Colonic mucosa (tissue), 4 donors: ENCODE measurements around the gene MAP3K5. TPM values are rescaled to one million over a fixed set of nuclear protein-coding genes. Genes with fewer than 3 reads are reported as not detected.

Experiments
- DNase-seq: peaks from one replicate; pipeline ENCODE4 v3.0.0-alpha.2; 2020
- H3K27ac ChIP-seq: fragments of 200-600 bp; one replicate; pipeline ENCODE4 v1.8.0; 2021
- H3K27me3 ChIP-seq: fragments of 200-600 bp; one replicate; pipeline ENCODE4 v1.8.0; 2021
- H3K36me3 ChIP-seq: fragments of 200-600 bp; one replicate; pipeline ENCODE4 v1.8.0; 2021
- H3K4me1 ChIP-seq: fragments of 200-600 bp; one replicate; pipeline ENCODE4 v1.8.0; 2021; ENCODE audit warnings: mild to moderate bottlenecking
- H3K4me3 ChIP-seq: fragments of 200-600 bp; one replicate; pipeline ENCODE4 v1.8.0; 2021
- H3K9ac ChIP-seq, 2 donors: one replicate each; pipeline ENCODE4 v1.7.0; 2013; ENCODE audit warnings: control low read depth in 2 of 2, low read depth in 2 of 2, low read length in 2 of 2
- H3K9me3 ChIP-seq: fragments of 200-600 bp; one replicate; pipeline ENCODE4 v1.8.0; 2021
- CTCF ChIP-seq: fragments of 200-600 bp; IDR thresholded peaks from one replicate; pipeline ENCODE4 v1.8.0; 2022; ENCODE audit warnings: antibody characterized with exemption, mild to moderate bottlenecking
- intact Hi-C: fragments of 100-400 bp; cut with DNase I; formaldehyde crosslinking; loops from one replicate; pipeline ENCODE4 v1.14.1; 2022
- total RNA-seq, 2 donors: library from RNA; stranded (reverse); fragmentation: NEBNext Ultra II Directional in 1 of 2; extraction: Animal tissue kit (Norgen Biotek cat#: 25700) in 1 of 2; gene quantifications; one replicate each; pipeline ENCODE4 v1.2.1, GENCODE V29; 2021
- donor health status: healthy.
- donor health status: DM: no; HTN: no; CAD: no.
- donor health status: DM: no; HTN: no; CAD: no.

MAP3K5 gene
- total RNA-seq, 2 donors from 2014 or later: 15.3 to 17.1 TPM

DNA sequence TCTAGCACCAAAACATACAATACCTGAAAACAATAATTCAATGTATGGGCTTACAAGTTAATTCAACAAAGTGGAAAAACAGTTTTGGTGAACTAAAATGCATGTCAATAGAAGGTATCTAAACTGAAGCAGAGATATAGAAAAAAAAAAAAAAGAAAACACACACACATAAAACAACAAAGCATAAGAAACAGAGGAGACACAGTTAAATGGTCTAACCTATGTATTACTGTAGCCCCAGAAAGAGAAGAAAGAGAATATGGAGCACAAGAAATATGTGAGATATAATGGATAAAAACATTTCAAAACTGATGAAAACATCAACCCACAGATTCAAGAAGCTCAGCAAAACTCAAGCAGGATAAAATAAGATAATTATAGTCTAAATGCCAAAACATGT, 118.7 kb downstream of the MAP3K5 start:
- Histone ChIP-seq H3K4me1 (no peaks in the 10 kb centered on the region), H3K9me3 (no peaks in the 10 kb centered on the region), H3K4me3 (no peak overlapping the region), H3K27me3 (no peaks in the 10 kb centered on the region), H3K36me3 (no peaks in the 10 kb centered on the region), H3K9ac (no peak overlapping the region), H3K27ac (no peak overlapping the region)
- intact Hi-C loops: no loop called here
- DNase-seq: no peak
- TF ChIP-seq CTCF: no peak

GRCh38 chr6:136672144-136672543, 120.1 kb downstream of the MAP3K5 start:
- TF ChIP-seq CTCF: no peak
- H3K27me3 ChIP-seq: no peaks in the 10 kb centered on the region
- intact Hi-C loops: no loop called here
- H3K36me3 ChIP-seq: no peaks in the 10 kb centered on the region
- DNase-seq: no peak
- H3K4me1 ChIP-seq: no peaks in the 10 kb centered on the region
- no peak overlapping the region for H3K27ac ChIP-seq
- H3K9ac ChIP-seq: no peak overlapping the region
- no peaks in the 10 kb centered on the region for H3K9me3 ChIP-seq
- no peak overlapping the region for H3K4me3 ChIP-seq

- Histone ChIP-seq H3K4me3 (no peak overlapping the region), H3K4me1 (no peaks in the 10 kb centered on the region), H3K27me3 (no peaks in the 10 kb centered on the region), H3K27ac (peak overlapping the region; percentile 35), H3K36me3 (no peaks in the 10 kb centered on the region), H3K9me3 (no peaks in the 10 kb centered on the region), H3K9ac (peak overlapping the region in 1 of 2 donors; percentile 26)
- DNase-seq: no peak
- TF ChIP-seq CTCF: no peak
- intact Hi-C loops: no loop called here
These were observed 123.0 kb downstream of the MAP3K5 start for GRCh38 chr6:136669299-136669699.

DNA sequence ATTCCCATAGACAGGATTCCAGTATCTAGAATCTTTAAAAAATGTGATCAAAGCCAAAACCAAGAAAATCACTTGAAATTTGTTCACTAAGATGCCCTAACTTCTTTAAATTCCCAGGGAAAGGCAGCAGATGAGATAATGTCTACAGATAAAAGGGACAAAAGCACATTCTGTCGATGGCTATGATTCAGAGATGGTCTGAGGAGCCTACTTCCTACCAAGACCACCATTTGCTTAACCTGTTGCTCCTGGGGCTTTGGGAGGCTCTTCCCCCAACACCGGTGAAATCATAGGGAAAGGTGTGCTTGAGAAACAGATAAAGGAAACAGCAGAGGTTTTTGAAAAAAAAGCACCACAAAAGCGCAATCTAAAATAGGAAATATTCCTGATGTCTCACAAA, 123.7 kb downstream of the MAP3K5 start:
- Histone ChIP-seq H3K36me3 (no peaks in the 10 kb centered on the region), H3K4me1 (no peaks in the 10 kb centered on the region), H3K27me3 (no peaks in the 10 kb centered on the region), H3K9ac (no peak overlapping the region), H3K4me3 (no peak overlapping the region), H3K9me3 (no peaks in the 10 kb centered on the region), H3K27ac (no peak overlapping the region)
- TF ChIP-seq CTCF: no peak
- DNase-seq: no peak
- intact Hi-C loops: no loop called here

DNA sequence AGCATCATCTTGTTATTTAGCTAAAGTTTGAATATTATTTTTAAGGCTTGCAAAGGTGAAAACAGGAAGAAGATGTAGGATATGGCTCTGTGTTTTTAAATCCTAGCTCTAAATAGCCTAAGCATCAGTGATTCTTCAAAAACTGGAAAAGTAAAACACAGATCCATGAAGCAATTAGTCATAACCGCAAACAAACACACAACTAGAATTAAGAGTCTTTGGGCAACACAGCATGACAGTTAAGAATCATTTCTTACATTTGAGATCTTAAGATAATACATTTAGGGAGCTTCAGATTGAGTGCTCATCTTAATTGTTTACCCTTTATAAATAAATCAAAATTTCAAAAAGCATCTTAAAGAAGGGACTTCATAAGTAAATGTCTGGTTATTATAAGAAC, 126.2 kb downstream of the MAP3K5 start:
- no peak for TF ChIP-seq CTCF
- Histone ChIP-seq H3K27ac (no peak overlapping the region), H3K4me3 (no peak overlapping the region), H3K9ac (no peak overlapping the region), H3K4me1 (no peaks in the 10 kb centered on the region), H3K9me3 (no peaks in the 10 kb centered on the region), H3K27me3 (no peaks in the 10 kb centered on the region), H3K36me3 (no peaks in the 10 kb centered on the region)
- no peak for DNase-seq
- intact Hi-C loops: no loop called here
